ENCODE results near the gene PPP1R13B.

PPP1R13B gene

GRCh38 chr14:103735815-103736545, 111.4 kb downstream of the PPP1R13B start:
- no peak for DNase-seq
- TF ChIP-seq, protein P1, sequence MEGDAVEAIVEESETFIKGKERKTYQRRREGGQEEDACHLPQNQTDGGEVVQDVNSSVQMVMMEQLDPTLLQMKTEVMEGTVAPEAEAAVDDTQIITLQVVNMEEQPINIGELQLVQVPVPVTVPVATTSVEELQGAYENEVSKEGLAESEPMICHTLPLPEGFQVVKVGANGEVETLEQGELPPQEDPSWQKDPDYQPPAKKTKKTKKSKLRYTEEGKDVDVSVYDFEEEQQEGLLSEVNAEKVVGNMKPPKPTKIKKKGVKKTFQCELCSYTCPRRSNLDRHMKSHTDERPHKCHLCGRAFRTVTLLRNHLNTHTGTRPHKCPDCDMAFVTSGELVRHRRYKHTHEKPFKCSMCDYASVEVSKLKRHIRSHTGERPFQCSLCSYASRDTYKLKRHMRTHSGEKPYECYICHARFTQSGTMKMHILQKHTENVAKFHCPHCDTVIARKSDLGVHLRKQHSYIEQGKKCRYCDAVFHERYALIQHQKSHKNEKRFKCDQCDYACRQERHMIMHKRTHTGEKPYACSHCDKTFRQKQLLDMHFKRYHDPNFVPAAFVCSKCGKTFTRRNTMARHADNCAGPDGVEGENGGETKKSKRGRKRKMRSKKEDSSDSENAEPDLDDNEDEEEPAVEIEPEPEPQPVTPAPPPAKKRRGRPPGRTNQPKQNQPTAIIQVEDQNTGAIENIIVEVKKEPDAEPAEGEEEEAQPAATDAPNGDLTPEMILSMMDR (IDR thresholded peaks at IDR 0.05; ENCODE audit: low read depth, low read length), result no peak

DNA sequence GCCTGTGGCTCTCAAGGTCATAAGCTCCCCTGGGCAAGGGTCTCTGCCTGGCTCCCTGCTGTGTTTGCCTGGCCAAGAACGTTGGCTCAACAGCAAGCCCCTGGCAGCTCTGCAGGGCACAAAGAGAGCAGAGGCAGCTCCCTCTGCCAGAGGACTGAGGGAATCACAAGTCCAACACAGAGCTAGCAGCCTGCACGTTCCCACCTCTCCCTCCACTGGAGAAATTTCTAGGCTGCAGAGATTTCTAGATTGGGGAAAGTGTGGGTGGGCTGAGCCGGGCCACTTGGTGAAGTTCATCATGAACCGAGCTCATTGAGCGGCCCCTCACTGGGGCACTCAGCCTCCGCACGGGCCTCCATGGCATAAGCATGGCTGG, 111.9 kb downstream of the PPP1R13B start:
- no peaks in the 10 kb centered on the region for H3K27me3 ChIP-seq

More at GRCh38 chr14:103735815-103736545, 111.4 kb downstream of the PPP1R13B start:
- Histone ChIP-seq H3K4me1 (no peaks in the 10 kb centered on the region), H3K9me3 (no peaks in the 10 kb centered on the region), H3K4me3 (ENCODE audit: low read depth, low read length) (no peak overlapping the region), H3K27me3 (no peaks in the 10 kb centered on the region), H3K36me3 (peaks cover 95% of the 10 kb centered on the region)

DNA sequence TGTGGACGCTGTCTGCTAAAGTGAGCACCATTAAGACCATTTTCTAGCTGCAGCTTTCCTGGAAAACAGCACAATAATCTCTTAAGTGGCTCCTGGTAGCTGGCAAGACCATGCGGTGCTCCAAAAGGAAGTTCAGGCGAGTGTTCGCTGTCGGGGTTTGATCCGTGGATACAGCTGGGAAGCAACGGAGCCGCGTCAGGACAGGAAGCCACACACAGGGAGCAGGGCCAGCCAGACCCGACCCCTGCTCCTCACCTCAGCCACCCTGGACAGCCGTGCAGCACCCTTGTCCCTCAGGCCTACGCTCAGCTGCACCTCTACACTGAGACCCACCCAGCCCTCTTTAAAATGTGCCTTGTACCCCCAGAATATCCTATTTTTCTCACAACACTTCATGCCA, 112.4 kb downstream of the PPP1R13B start:
- peaks cover 92% of the 10 kb centered on the region for H3K36me3 ChIP-seq

More for the DNA sequence above, 111.9 kb downstream of the PPP1R13B start:
- peaks cover 92% of the 10 kb centered on the region for H3K36me3 ChIP-seq
- 0 out of 2 replicates have a peak, but pooled peaks cover 2% of the 10 kb centered on the region for H3K4me1 ChIP-seq
- no peak for DNase-seq
- H3K4me3 ChIP-seq (ENCODE audit: low read depth, low read length), result no peak overlapping the region
- no peaks in the 10 kb centered on the region for H3K9me3 ChIP-seq
- TF ChIP-seq, protein P1 (IDR thresholded peaks at IDR 0.05; ENCODE audit: low read depth, low read length), result no peak

GRCh38 chr14:103734081-103734888, 113.1 kb downstream of the PPP1R13B start:
- Histone ChIP-seq H3K4me3 (ENCODE audit: low read depth, low read length) (no peak overlapping the region), H3K27me3 (no peaks in the 10 kb centered on the region), H3K4me1 (peaks cover 8% of the 10 kb centered on the region), H3K9me3 (no peaks in the 10 kb centered on the region), H3K36me3 (peaks cover 92% of the 10 kb centered on the region)
- no peak for DNase-seq
- TF ChIP-seq, protein P1 (IDR thresholded peaks at IDR 0.05; ENCODE audit: low read depth, low read length), result no peak

More for the DNA sequence above, 112.4 kb downstream of the PPP1R13B start:
- H3K4me3 ChIP-seq (ENCODE audit: low read depth, low read length), result no peak overlapping the region
- H3K27me3 ChIP-seq, result no peaks in the 10 kb centered on the region
- H3K4me1 ChIP-seq, result peaks cover 6% of the 10 kb centered on the region; the same call in 1 of the 2 replicates
- no peak for DNase-seq
- H3K9me3 ChIP-seq, result no peaks in the 10 kb centered on the region
- TF ChIP-seq, protein P1 (IDR thresholded peaks at IDR 0.05; ENCODE audit: low read depth, low read length), result no peak

- peaks cover 85% of the 10 kb centered on the region for H3K36me3 ChIP-seq
- no peak for DNase-seq
- no peaks in the 10 kb centered on the region for H3K9me3 ChIP-seq
- H3K4me1 ChIP-seq, result peaks cover 8% of the 10 kb centered on the region
- TF ChIP-seq, protein P1 (IDR thresholded peaks at IDR 0.05; ENCODE audit: low read depth, low read length), result no peak
- H3K4me3 ChIP-seq (ENCODE audit: low read depth, low read length), result no peak overlapping the region
- H3K27me3 ChIP-seq, result no peaks in the 10 kb centered on the region
Observed at GRCh38 chr14:103733651-103734050, 113.7 kb downstream of the PPP1R13B start.

Data from BE2C (cell line).